ENCODE data around the gene MLPH. TPM values are rescaled to one million over a fixed set of nuclear protein-coding genes. Genes with fewer than 3 reads are reported as not detected.

MLPH gene
- total RNA-seq, 2 experiments from 2014 or later, result not detected

- ChIA-PET CTCF (interaction anchor here (1.3 to 3.1 kb wide), 4 partner anchors 15 to 44 kb away, joined by 6 to 22 read pairs (median 12); no protein-coding TSS in a partner anchor), POLR2A (no interaction called here)
- Mint-ChIP-seq H3K4me3 (no peak overlapping the region), H3K27me3 (peaks cover 18% of the 10 kb centered on the region), H3K36me3 (peaks cover 6% of the 10 kb centered on the region), H3K27ac (peak overlapping the region; percentile 60), H3K9me3 (peaks cover 20% of the 10 kb centered on the region), H3K4me1 (ENCODE audit: low read depth) (peaks cover 13% of the 10 kb centered on the region)
- intact Hi-C loops (cut with micrococcal nuclease), result loop anchor here (5.0 kb wide), 2 partner anchors 125 to 405 kb away; no protein-coding TSS in a partner anchor
- DNase-seq, result peak; percentile 76
Measured at GRCh38 chr2:237556773-237557632, 70.0 kb downstream of the MLPH start.

- intact Hi-C loops (cut with micrococcal nuclease), result loop anchor here (5.0 kb wide), 2 partner anchors 125 to 405 kb away; no protein-coding TSS in a partner anchor
- CTCF ChIA-PET, result interaction anchor here (1.3 to 1.6 kb wide), 2 partner anchors 14 to 45 kb away, joined by 6 to 7 read pairs; no protein-coding TSS in a partner anchor
- Mint-ChIP-seq H3K9me3 (peaks cover 20% of the 10 kb centered on the region), H3K27me3 (peaks cover 20% of the 10 kb centered on the region), H3K4me1 (ENCODE audit: low read depth) (peaks cover 13% of the 10 kb centered on the region), H3K27ac (peak overlapping the region; percentile 60), H3K4me3 (no peak overlapping the region), H3K36me3 (peaks cover 6% of the 10 kb centered on the region)
- POLR2A ChIA-PET, result no interaction called here
- no peak for DNase-seq
Measured at GRCh38 chr2:237557633-237558015, 70.6 kb downstream of the MLPH start.

GRCh38 chr2:237558961-237559641, 72.0 kb downstream of the MLPH start:
- Mint-ChIP-seq H3K9me3 (peaks cover 17% of the 10 kb centered on the region), H3K27ac (no peak overlapping the region), H3K27me3 (peaks cover 16% of the 10 kb centered on the region), H3K4me3 (no peak overlapping the region), H3K4me1 (ENCODE audit: low read depth) (peaks cover 13% of the 10 kb centered on the region), H3K36me3 (peaks cover 6% of the 10 kb centered on the region)
- no peak for DNase-seq
- intact Hi-C loops (cut with micrococcal nuclease), result loop anchor here (5.0 kb wide), 2 partner anchors 127 to 407 kb away; no protein-coding TSS in a partner anchor
- POLR2A ChIA-PET, result no interaction called here
- CTCF ChIA-PET, result interaction anchor here (1.4 kb wide), 1 partner anchor 47 kb away, joined by 4 read pairs; no protein-coding TSS in a partner anchor

GRCh38 chr2:237561221-237561620, 74.2 kb downstream of the MLPH start:
- H3K36me3 Mint-ChIP-seq, result no peaks in the 10 kb centered on the region
- H3K27me3 Mint-ChIP-seq, result peaks cover 13% of the 10 kb centered on the region
- intact Hi-C loops (cut with micrococcal nuclease), result no loop called here
- H3K4me3 Mint-ChIP-seq, result no peak overlapping the region
- ChIA-PET POLR2A (no interaction called here), CTCF (interaction anchor here (0.9 to 1.7 kb wide), 2 partner anchors 48 to 184 kb away, joined by 3 to 8 read pairs; no protein-coding TSS in a partner anchor)
- peaks cover 13% of the 10 kb centered on the region for H3K4me1 Mint-ChIP-seq (ENCODE audit: low read depth)
- H3K27ac Mint-ChIP-seq, result no peak overlapping the region
- no peak for DNase-seq
- H3K9me3 Mint-ChIP-seq, result peaks cover 2% of the 10 kb centered on the region

GRCh38 chr2:237563816-237564215, 76.8 kb downstream of the MLPH start:
- H3K27ac Mint-ChIP-seq, result no peak overlapping the region
- intact Hi-C loops (cut with micrococcal nuclease), result no loop called here
- H3K9me3 Mint-ChIP-seq, result no peaks in the 10 kb centered on the region
- no peak for DNase-seq
- ChIA-PET CTCF (interaction anchor here (2.2 kb wide), 1 partner anchor 8 kb away, joined by 7 read pairs; no protein-coding TSS in a partner anchor), POLR2A (no interaction called here)
- peaks cover 9% of the 10 kb centered on the region for H3K27me3 Mint-ChIP-seq
- no peaks in the 10 kb centered on the region for H3K36me3 Mint-ChIP-seq
- no peaks in the 10 kb centered on the region for H3K4me1 Mint-ChIP-seq (ENCODE audit: low read depth)
- H3K4me3 Mint-ChIP-seq, result no peak overlapping the region

- ChIA-PET POLR2A (no interaction called here), CTCF (no interaction called here)
- no peak overlapping the region for H3K27ac Mint-ChIP-seq
- no peak overlapping the region for H3K4me3 Mint-ChIP-seq
- H3K36me3 Mint-ChIP-seq, result no peaks in the 10 kb centered on the region
- peaks cover 3% of the 10 kb centered on the region for H3K9me3 Mint-ChIP-seq
- intact Hi-C loops (cut with micrococcal nuclease), result no loop called here
- DNase-seq, result no peak
- H3K27me3 Mint-ChIP-seq, result peaks cover 14% of the 10 kb centered on the region
- no peaks in the 10 kb centered on the region for H3K4me1 Mint-ChIP-seq (ENCODE audit: low read depth)
Measured at GRCh38 chr2:237564526-237565131, 77.6 kb downstream of the MLPH start.

GRCh38 chr2:237565974-237566373, 78.9 kb downstream of the MLPH start:
- H3K27me3 Mint-ChIP-seq, result peaks cover 12% of the 10 kb centered on the region
- H3K27ac Mint-ChIP-seq, result no peak overlapping the region
- intact Hi-C loops (cut with micrococcal nuclease), result no loop called here
- DNase-seq, result no peak
- ChIA-PET POLR2A (no interaction called here), CTCF (no interaction called here)
- peaks cover 3% of the 10 kb centered on the region for H3K9me3 Mint-ChIP-seq
- H3K4me1 Mint-ChIP-seq (ENCODE audit: low read depth), result no peaks in the 10 kb centered on the region
- H3K36me3 Mint-ChIP-seq, result no peaks in the 10 kb centered on the region
- H3K4me3 Mint-ChIP-seq, result no peak overlapping the region

GRCh38 chr2:237566401-237567235, 79.6 kb downstream of the MLPH start, which contains the start of gene PRLH:
Gene PRLH, plus strand, starts transcription at chr2:237566574. Its CDS starts 0 bp downstream, at chr2:237566574.
- POLR2A ChIA-PET, result no interaction called here
- Mint-ChIP-seq H3K27me3 (peaks cover 12% of the 10 kb centered on the region), H3K4me3 (no peak within 1 kb of the TSS), H3K27ac (no peak within 1 kb of the TSS), H3K9me3 (peaks cover 3% of the 10 kb centered on the region), H3K36me3 (no peaks in the 10 kb centered on the region), H3K4me1 (ENCODE audit: low read depth) (no peaks in the 10 kb centered on the region)
- intact Hi-C loops (cut with micrococcal nuclease), result no loop called here
- no peak for DNase-seq
- CTCF ChIA-PET, result interaction anchor here (0.9 to 2.4 kb wide), 2 partner anchors 54 to 178 kb away, joined by 3 to 14 read pairs; no protein-coding TSS in a partner anchor

- CTCF ChIA-PET, result interaction anchor here (0.9 to 2.4 kb wide), 2 partner anchors 55 to 177 kb away, joined by 3 to 14 read pairs; no protein-coding TSS in a partner anchor
Measured at GRCh38 chr2:237567276-237568029, 80.4 kb downstream of the MLPH start.

GRCh38 chr2:237568121-237568660, 81.1 kb downstream of the MLPH start:
- intact Hi-C loops (cut with micrococcal nuclease), result no loop called here
- Mint-ChIP-seq H3K27ac (no peak overlapping the region), H3K27me3 (peaks cover 16% of the 10 kb centered on the region), H3K36me3 (no peaks in the 10 kb centered on the region), H3K4me1 (ENCODE audit: low read depth) (no peaks in the 10 kb centered on the region), H3K4me3 (no peak overlapping the region), H3K9me3 (peaks cover 3% of the 10 kb centered on the region)
- ChIA-PET CTCF (interaction anchor here (2.4 kb wide), 1 partner anchor 56 kb away, joined by 14 read pairs; no protein-coding TSS in a partner anchor), POLR2A (no interaction called here)
- no peak for DNase-seq

More at GRCh38 chr2:237567276-237568029, 80.4 kb downstream of the MLPH start:
- POLR2A ChIA-PET, result no interaction called here
- intact Hi-C loops (cut with micrococcal nuclease), result no loop called here
- no peak overlapping the region for H3K27ac Mint-ChIP-seq
- H3K27me3 Mint-ChIP-seq, result peaks cover 16% of the 10 kb centered on the region
- H3K36me3 Mint-ChIP-seq, result no peaks in the 10 kb centered on the region
- H3K4me3 Mint-ChIP-seq, result no peak overlapping the region
- DNase-seq, result no peak
- no peaks in the 10 kb centered on the region for H3K4me1 Mint-ChIP-seq (ENCODE audit: low read depth)
- peaks cover 3% of the 10 kb centered on the region for H3K9me3 Mint-ChIP-seq

Measured in activated CD4-positive, alpha-beta memory T cell treated with anti-CD3 and anti-CD28 coated beads for 36 hours (primary cell).